Lower leg skin (tissue), 3 donors: ENCODE data around the gene CYB561D2.

Experiments
- CTCF ChIP-seq, 3 donors: fragments of 450-650 bp; IDR thresholded peaks; one replicate each; pipeline ENCODE4 v1.5.1; 2016; ENCODE audit warnings: antibody characterized with exemption in 3 of 3, mild to moderate bottlenecking in 3 of 3, moderate library complexity in 2 of 3
- POLR2A ChIP-seq, 2 donors: fragments of 450-650 bp; IDR thresholded peaks; one replicate each; pipeline ENCODE4 v1.6.1; 2016 to 2017; ENCODE audit warnings: antibody characterized with exemption in 2 of 2, mild to moderate bottlenecking in 1 of 2, moderate library complexity in 1 of 2

GRCh38 chr3:50388720-50389413 lies 38.2 kb downstream of the CYB561D2 start:
- TF ChIP-seq POLR2A (IDR thresholded peaks at IDR 0.05), result no peak
- no peak for TF ChIP-seq CTCF (IDR thresholded peaks at IDR 0.05)
